Stimulated activated naive B cell treated with anti-CD40 and anti-IgM and Interleukin-4, amounts not matched to agents 10 μg/mL and 1 μg/mL and 100 μg/mL, for 72 hours (primary cell): ENCODE measurements around the gene SPATA2.
"Not testable (repeated sequence)": the region's sequence is repeated elsewhere in the genome, so short reads cannot be mapped to it uniquely, and the experiment has no call there.

Experiments used
- ATAC-seq, 2 donors: fragments of 150-1000 bp; cut with Tn5 transposase; replicated peaks; 2 replicates each; pipeline ENCODE4 v1.10.0; 2021; ENCODE audit warnings: moderate library complexity in 1 of 2
- DNase-seq: peaks from one replicate; pipeline ENCODE4 v3.0.0; 2021
- H3K27ac Mint-ChIP-seq: one replicate; pipeline ENCODE4 v1.8.0; 2022; ENCODE audit warnings: mild to moderate bottlenecking, mixed read lengths
- H3K27me3 Mint-ChIP-seq, 2 donors: one replicate each; pipeline ENCODE4 v1.8.0; 2022; ENCODE audit warnings: mixed read lengths in 2 of 2
- H3K36me3 Mint-ChIP-seq, 2 donors: one replicate each; pipeline ENCODE4 v1.8.0; 2022; ENCODE audit warnings: mixed read lengths in 2 of 2, mild to moderate bottlenecking in 1 of 2
- H3K4me1 Mint-ChIP-seq, 2 donors: one replicate each; pipeline ENCODE4 v1.8.0; 2022; ENCODE audit warnings: mixed read lengths in 2 of 2, mild to moderate bottlenecking in 1 of 2
- H3K4me3 Mint-ChIP-seq, 2 donors: one replicate each; pipeline ENCODE4 v1.8.0; 2022; ENCODE audit warnings: mild to moderate bottlenecking in 2 of 2, mixed read lengths in 2 of 2, moderate library complexity in 1 of 2
- H3K9me3 Mint-ChIP-seq, 2 donors: one replicate each; pipeline ENCODE4 v1.8.0; 2022; ENCODE audit warnings: mixed read lengths in 2 of 2, mild to moderate bottlenecking in 1 of 2

The SPATA2 gene

GRCh38 chr20:49871391-49871948 is 43.9 kb downstream of the SPATA2 start:
- no peak for ATAC-seq
- Mint-ChIP-seq H3K4me1 (peaks cover 8 to 12% of the 10 kb centered on the region in 2 donors), H3K9me3 (no peaks in the 10 kb centered on the region), H3K27ac (peak overlapping the region; percentile 14), H3K4me3 (no peak overlapping the region), H3K36me3 (peaks cover 31 to 47% of the 10 kb centered on the region in 2 donors), H3K27me3 (no peaks in the 10 kb centered on the region)
- DNase-seq: no peak

- Mint-ChIP-seq H3K9me3 (no peaks in the 10 kb centered on the region), H3K27me3 (no peaks in the 10 kb centered on the region), H3K36me3 (peaks cover 25 to 45% of the 10 kb centered on the region in 2 donors), H3K4me1 (peaks cover 8 to 12% of the 10 kb centered on the region in 2 donors), H3K27ac (no peak overlapping the region), H3K4me3 (no peak overlapping the region)
- ATAC-seq (no peak), DNase-seq (no peak)
These were observed 45.1 kb downstream of the SPATA2 start for GRCh38 chr20:49870261-49870660.

GRCh38 chr20:49868964-49869363 is 46.4 kb downstream of the SPATA2 start:
- Mint-ChIP-seq H3K4me1 (peaks cover 8 to 12% of the 10 kb centered on the region in 2 donors), H3K36me3 (peaks cover 27 to 48% of the 10 kb centered on the region in 2 donors), H3K27ac (peak overlapping the region; percentile 81), H3K27me3 (no peaks in the 10 kb centered on the region), H3K9me3 (no peaks in the 10 kb centered on the region), H3K4me3 (no peak overlapping the region)
- ATAC-seq (no peak), DNase-seq (no peak)

- Mint-ChIP-seq H3K27me3 (no peaks in the 10 kb centered on the region), H3K4me3 (no peak overlapping the region), H3K9me3 (no peaks in the 10 kb centered on the region), H3K36me3 (peaks cover 29 to 44% of the 10 kb centered on the region in 2 donors), H3K4me1 (peaks cover 8 to 12% of the 10 kb centered on the region in 2 donors), H3K27ac (peak overlapping the region; percentile 81)
- ATAC-seq (peak; percentile 46 to 52), DNase-seq (no peak)
These were observed 46.8 kb downstream of the SPATA2 start for GRCh38 chr20:49868538-49868937.

GRCh38 chr20:49867453-49868215 is 47.7 kb downstream of the SPATA2 start:
- Mint-ChIP-seq H3K4me3 (no peak overlapping the region), H3K27ac (peak overlapping the region; percentile 72), H3K9me3 (no peaks in the 10 kb centered on the region), H3K4me1 (peaks cover 8 to 12% of the 10 kb centered on the region in 2 donors), H3K36me3 (peaks cover 29 to 44% of the 10 kb centered on the region in 2 donors), H3K27me3 (no peaks in the 10 kb centered on the region)
- ATAC-seq (peak; percentile 59 to 75), DNase-seq (no peak)

GRCh38 chr20:49866051-49866450 is 49.3 kb downstream of the SPATA2 start:
- no peaks in the 10 kb centered on the region for H3K27me3 Mint-ChIP-seq
- H3K36me3 Mint-ChIP-seq: peaks cover 29 to 52% of the 10 kb centered on the region in 2 donors
- peaks cover 8 to 12% of the 10 kb centered on the region in 2 donors for H3K4me1 Mint-ChIP-seq
- ATAC-seq (no peak), DNase-seq (no peak)
- no peak overlapping the region for H3K4me3 Mint-ChIP-seq
- no peaks in the 10 kb centered on the region for H3K9me3 Mint-ChIP-seq
- no peak overlapping the region for H3K27ac Mint-ChIP-seq

GRCh38 chr20:49865559-49865958 is 49.8 kb downstream of the SPATA2 start:
- peaks cover 8 to 12% of the 10 kb centered on the region in 2 donors for H3K4me1 Mint-ChIP-seq
- no peak overlapping the region for H3K27ac Mint-ChIP-seq
- ATAC-seq (no peak), DNase-seq (no peak)
- no peaks in the 10 kb centered on the region for H3K27me3 Mint-ChIP-seq
- H3K4me3 Mint-ChIP-seq: no peak overlapping the region
- H3K36me3 Mint-ChIP-seq: peaks cover 33 to 57% of the 10 kb centered on the region in 2 donors
- no peaks in the 10 kb centered on the region for H3K9me3 Mint-ChIP-seq

GRCh38 chr20:49863666-49864065 is 51.7 kb downstream of the SPATA2 start:
- no peak for ATAC-seq
- Mint-ChIP-seq H3K4me3 (no peak overlapping the region), H3K9me3 (no peaks in the 10 kb centered on the region), H3K4me1 (peaks cover 8 to 12% of the 10 kb centered on the region in 2 donors), H3K36me3 (peaks cover 27 to 52% of the 10 kb centered on the region in 2 donors), H3K27ac (no peak overlapping the region), H3K27me3 (no peaks in the 10 kb centered on the region)
- no peak for DNase-seq

GRCh38 chr20:49862607-49863200 is 52.6 kb downstream of the SPATA2 start:
- Mint-ChIP-seq H3K4me1 (peaks cover 3 to 4% of the 10 kb centered on the region in 2 donors), H3K36me3 (peaks cover 26 to 44% of the 10 kb centered on the region in 2 donors), H3K27me3 (no peaks in the 10 kb centered on the region), H3K4me3 (no peak overlapping the region), H3K27ac (no peak overlapping the region), H3K9me3 (no peaks in the 10 kb centered on the region)
- DNase-seq (no peak), ATAC-seq (no peak)

GRCh38 chr20:49861232-49861631 is 54.1 kb downstream of the SPATA2 start:
- H3K27me3 Mint-ChIP-seq, ATAC-seq, H3K4me1 Mint-ChIP-seq, H3K9me3 Mint-ChIP-seq, H3K4me3 Mint-ChIP-seq, H3K27ac Mint-ChIP-seq, DNase-seq: not testable (repeated sequence)
- peaks cover 23 to 44% of the 10 kb centered on the region in 2 donors for H3K36me3 Mint-ChIP-seq

- DNase-seq (no peak), ATAC-seq (no peak)
- Mint-ChIP-seq H3K27ac (no peak overlapping the region), H3K27me3 (no peaks in the 10 kb centered on the region), H3K9me3 (no peaks in the 10 kb centered on the region), H3K4me1 (no peaks in the 10 kb centered on the region), H3K4me3 (no peak overlapping the region), H3K36me3 (peaks cover 31 to 46% of the 10 kb centered on the region in 2 donors)
These were observed 55.5 kb downstream of the SPATA2 start for GRCh38 chr20:49859807-49860206.

- DNase-seq (no peak), ATAC-seq (no peak)
- no peak overlapping the region for H3K27ac Mint-ChIP-seq
- no peaks in the 10 kb centered on the region for H3K4me1 Mint-ChIP-seq
- H3K4me3 Mint-ChIP-seq: no peak overlapping the region
- peaks cover 27 to 44% of the 10 kb centered on the region in 2 donors for H3K36me3 Mint-ChIP-seq
- H3K27me3 Mint-ChIP-seq: no peaks in the 10 kb centered on the region
- no peaks in the 10 kb centered on the region for H3K9me3 Mint-ChIP-seq
These were observed 56.3 kb downstream of the SPATA2 start for GRCh38 chr20:49859011-49859410.

- Mint-ChIP-seq H3K4me1 (no peaks in the 10 kb centered on the region), H3K36me3 (peaks cover 27 to 47% of the 10 kb centered on the region in 2 donors), H3K9me3 (no peaks in the 10 kb centered on the region), H3K27me3 (no peaks in the 10 kb centered on the region), H3K4me3 (no peak overlapping the region), H3K27ac (no peak overlapping the region)
- DNase-seq (no peak), ATAC-seq (no peak)
These were observed 57.2 kb downstream of the SPATA2 start for GRCh38 chr20:49858076-49858585.

- Mint-ChIP-seq H3K27me3 (no peaks in the 10 kb centered on the region), H3K4me3 (no peak overlapping the region), H3K36me3 (peaks cover 29 to 49% of the 10 kb centered on the region in 2 donors), H3K4me1 (no peaks in the 10 kb centered on the region), H3K9me3 (no peaks in the 10 kb centered on the region), H3K27ac (no peak overlapping the region)
- DNase-seq (no peak), ATAC-seq (no peak)
These were observed 58.4 kb downstream of the SPATA2 start for GRCh38 chr20:49856904-49857303.
